GM12864 (cell line): ENCODE measurements around the gene LCT.

Experiments
- DNase-seq: peaks from one replicate; pipeline ENCODE4 v3.0.0-alpha.2; 2011; ENCODE audit warnings: low read depth
- H3K4me3 ChIP-seq: 2 replicates; pipeline ENCODE4 v1.5.1; 2011; ENCODE audit warnings: mild to moderate bottlenecking, low read depth, low read length, control low read depth
- TF ChIP-seq, protein P1 (sequence below): IDR thresholded peaks from 2 replicates; pipeline ENCODE4 v1.5.1; 2011; ENCODE audit warnings: low read depth, mild to moderate bottlenecking, moderate library complexity, low read length, control low read depth, inconsistent platforms; ENCODE audit errors: missing control alignments

Gene LCT

DNA sequence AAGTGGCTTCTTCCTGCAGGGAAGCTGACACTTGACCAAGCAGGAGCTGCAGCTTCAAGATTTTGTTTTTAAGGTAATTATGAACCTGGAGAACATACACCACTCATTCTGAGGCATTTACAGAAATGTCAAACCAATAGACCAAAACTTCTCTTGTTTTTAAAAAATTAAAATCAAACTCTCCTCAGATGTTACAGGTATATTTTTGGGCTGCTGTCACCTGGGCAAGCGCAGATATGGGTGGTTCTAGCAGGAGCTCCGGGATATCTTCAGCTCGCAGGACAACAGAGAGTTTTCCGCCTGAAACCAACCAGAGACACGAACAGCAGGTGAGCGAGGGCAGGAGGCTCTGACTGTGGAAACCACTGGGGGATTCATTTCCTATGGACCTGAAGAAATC, 4.1 kb downstream of the LCT start:
- TF ChIP-seq, protein P1, sequence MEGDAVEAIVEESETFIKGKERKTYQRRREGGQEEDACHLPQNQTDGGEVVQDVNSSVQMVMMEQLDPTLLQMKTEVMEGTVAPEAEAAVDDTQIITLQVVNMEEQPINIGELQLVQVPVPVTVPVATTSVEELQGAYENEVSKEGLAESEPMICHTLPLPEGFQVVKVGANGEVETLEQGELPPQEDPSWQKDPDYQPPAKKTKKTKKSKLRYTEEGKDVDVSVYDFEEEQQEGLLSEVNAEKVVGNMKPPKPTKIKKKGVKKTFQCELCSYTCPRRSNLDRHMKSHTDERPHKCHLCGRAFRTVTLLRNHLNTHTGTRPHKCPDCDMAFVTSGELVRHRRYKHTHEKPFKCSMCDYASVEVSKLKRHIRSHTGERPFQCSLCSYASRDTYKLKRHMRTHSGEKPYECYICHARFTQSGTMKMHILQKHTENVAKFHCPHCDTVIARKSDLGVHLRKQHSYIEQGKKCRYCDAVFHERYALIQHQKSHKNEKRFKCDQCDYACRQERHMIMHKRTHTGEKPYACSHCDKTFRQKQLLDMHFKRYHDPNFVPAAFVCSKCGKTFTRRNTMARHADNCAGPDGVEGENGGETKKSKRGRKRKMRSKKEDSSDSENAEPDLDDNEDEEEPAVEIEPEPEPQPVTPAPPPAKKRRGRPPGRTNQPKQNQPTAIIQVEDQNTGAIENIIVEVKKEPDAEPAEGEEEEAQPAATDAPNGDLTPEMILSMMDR: no peak
- DNase-seq: no peak
- H3K4me3 ChIP-seq: no peak overlapping the region

DNA sequence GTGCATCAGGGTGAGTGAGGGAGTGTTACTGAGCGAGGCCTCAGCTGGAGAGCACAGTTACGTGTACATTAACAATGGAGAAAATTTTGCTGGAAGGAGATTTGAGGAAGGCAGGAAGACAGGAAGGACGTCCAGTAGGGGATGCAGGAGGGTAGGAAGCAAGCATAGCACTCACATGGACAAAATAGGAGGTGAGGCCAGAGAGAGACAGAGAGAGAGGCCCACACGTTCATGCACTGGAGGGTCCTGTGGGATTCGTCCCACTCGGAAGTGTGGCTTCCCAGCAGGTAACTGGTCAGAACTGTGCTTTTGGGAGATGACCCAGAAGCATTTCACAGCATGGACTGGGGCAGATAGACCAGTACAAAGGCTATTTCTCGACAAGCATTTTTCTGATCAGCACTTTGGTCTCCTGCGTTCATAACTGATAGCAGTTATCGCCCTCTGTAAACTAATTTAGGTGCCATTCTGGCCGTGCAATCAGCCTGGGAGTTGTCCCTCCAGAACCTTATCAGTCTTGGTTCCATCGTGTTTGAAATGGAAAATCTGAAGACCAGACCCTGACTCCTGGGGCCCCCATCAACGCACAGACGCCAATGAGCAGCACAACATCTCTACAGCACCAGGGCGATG, 5.7 kb downstream of the LCT start:
- no peak for DNase-seq
- no peak overlapping the region for H3K4me3 ChIP-seq
- TF ChIP-seq, protein P1: no peak

DNA sequence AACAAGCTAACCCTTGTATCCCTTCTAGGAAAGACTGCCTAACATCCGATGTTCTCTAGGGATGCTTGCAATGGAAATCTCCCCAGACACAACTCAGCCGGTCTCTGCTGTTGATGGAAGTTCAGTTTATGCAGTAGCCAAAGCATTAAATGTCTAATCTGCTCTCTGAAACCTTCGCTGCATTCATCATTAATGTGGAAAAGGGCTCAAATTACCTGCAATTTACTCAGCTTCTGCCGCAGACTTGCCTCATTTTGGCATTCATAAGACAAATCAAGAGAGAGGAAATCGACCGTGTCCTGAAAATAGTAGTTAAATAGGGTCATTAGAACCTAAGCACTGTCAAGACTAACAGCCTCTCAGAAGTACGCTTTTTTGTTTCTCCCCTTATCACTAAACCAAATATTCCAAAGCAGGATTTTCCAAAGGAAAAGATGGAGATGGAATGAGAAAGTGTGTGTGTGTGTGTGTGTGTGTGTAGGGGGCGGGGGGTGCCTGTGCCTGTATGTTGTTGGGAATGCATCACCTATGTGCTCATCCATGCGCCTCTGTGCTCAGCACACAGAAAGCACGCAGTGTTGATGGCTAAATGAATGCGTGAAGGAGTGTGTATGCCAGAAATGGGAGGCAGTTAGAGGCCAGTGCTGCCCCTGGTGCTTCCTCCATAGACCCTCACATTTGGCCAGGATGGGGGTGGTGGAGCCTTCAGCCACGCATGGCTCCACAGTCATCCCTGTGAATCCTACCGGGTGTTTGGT, 7.4 kb downstream of the LCT start:
- no peak overlapping the region for H3K4me3 ChIP-seq
- TF ChIP-seq, protein P1: no peak
- DNase-seq: no peak

DNA sequence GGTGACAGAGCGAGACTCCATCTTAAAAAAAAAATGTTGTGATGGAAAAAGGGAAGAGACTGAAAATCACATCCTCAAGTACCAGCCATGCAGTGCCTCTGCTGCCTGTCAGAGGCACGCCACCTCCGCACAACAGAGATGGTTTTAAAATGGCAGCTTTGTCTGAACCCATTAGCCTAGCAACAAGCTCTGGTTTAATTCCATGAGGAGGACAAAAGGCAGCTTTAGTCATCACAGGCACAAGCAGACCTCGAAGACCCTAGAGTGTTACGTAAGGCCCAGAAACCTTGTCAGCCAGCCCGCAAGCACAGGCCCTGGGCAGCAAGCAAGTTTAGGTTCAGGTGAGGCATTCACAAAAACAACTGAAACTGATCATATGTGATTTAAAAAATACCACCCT, 10.4 kb downstream of the LCT start:
- no peak overlapping the region for H3K4me3 ChIP-seq
- TF ChIP-seq, protein P1: no peak
- DNase-seq: no peak

DNA sequence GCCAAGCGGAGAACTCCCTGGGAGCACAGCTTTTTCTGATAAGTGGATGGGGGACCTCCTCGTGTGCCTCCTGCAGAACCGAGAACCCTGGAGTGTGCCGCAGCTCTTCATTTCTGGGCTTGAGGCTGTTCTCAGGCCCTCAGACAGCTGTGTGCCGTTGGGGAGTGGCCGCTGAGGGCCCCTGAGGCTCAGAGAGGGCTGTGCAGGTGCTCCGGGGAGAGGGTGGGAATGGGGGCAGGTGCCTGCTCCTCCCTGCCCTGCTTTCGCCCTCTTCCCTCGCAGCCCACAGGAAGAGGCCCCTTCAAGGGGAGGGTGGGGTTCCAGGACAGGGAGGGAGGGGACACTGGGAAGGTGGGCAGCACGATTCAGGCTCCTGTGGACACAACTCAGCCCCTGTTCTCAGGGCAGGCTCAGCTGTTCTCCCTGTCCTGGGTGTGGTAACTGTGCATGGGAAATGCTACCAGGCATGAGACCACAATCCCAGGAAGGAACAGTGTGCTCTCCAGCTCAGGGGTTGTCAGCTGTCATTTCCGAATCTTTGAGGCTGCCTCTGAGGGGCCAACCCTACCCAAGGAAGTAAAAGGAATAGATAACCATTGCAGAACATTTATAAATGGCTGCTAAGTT, 11.3 kb downstream of the LCT start:
- H3K4me3 ChIP-seq: no peak overlapping the region
- DNase-seq: no peak
- TF ChIP-seq, protein P1: no peak

DNA sequence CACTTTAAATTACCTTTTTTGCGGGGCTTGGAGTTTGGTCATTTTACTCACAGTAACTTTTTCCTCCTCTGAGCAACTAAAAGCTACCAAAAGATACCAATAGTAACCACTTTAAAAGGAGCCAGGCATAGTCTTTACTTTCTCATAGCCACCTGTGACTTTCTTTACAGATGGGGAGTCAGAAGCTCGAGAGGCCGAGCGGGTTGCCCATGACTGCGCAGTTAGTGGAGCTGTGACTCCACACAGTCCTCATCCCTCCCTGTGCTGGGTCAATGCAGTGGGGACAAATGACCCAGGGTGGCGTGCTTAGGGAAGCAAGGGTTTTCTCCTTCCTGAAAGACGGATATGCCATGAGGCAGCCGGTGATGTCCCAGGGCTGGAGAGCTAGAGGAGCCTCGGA, 11.9 kb downstream of the LCT start:
- H3K4me3 ChIP-seq: no peak overlapping the region
- DNase-seq: no peak
- TF ChIP-seq, protein P1: no peak

- no peak for DNase-seq
- no peak overlapping the region for H3K4me3 ChIP-seq
- TF ChIP-seq, protein P1: no peak
Observed at GRCh38 chr2:135822855-135823254, 14.1 kb downstream of the LCT start.
